B cell (primary cell): ENCODE measurements around the gene CALCOCO2. TPM values are rescaled to one million over a fixed set of nuclear protein-coding genes. Genes with fewer than 3 reads are reported as not detected.
A peak's percentile ranks its signal among the peaks of the same experiment; 100 is the strongest.
"Not testable (repeated sequence)": the region's sequence is repeated elsewhere in the genome, so short reads cannot be mapped to it uniquely, and the experiment has no call there.

Experiments used
- ATAC-seq: fragments of 200-7000 bp; cut with Tn5 transposase; one replicate; pipeline ENCODE4 v1.10.0; 2021; ENCODE audit warnings: low read depth, mild to moderate bottlenecking, moderate number of reproducible peaks, moderate library complexity
- CTCF ChIA-PET: fragments of 350-600 bp; sonication (Branson Sonifier 250); formaldehyde crosslinking; loops from one replicate; lab custom pipeline; 2021; ENCODE audit warnings: antibody characterized with exemption, inconsistent platforms; lab: Charles Lee
- POLR2A ChIA-PET: fragments of 350-600 bp; sonication (Branson Sonifier 250); formaldehyde crosslinking; loops from one replicate; lab custom pipeline; 2021; ENCODE audit warnings: antibody characterized with exemption; lab: Charles Lee
- DNase-seq: peaks from one replicate; pipeline ENCODE4 v3.0.0; 2013
- H2AFZ ChIP-seq: 2 replicates; pipeline ENCODE4 v1.6.1; 2012; ENCODE audit warnings: mild to moderate bottlenecking, low read depth, low read length; ENCODE audit not compliant: insufficient read depth, poor library complexity, severe bottlenecking
- H3K27ac ChIP-seq, 2 donors: 1 replicate in 1 of 2; 2 replicates in 1 of 2; pipeline ENCODE4 v1.5.1; 2012 to 2013; ENCODE audit warnings: low read length in 2 of 2, mild to moderate bottlenecking in 2 of 2, moderate library complexity in 1 of 2
- H3K27me3 ChIP-seq, 4 experiments: fragments of 200-600 bp in 1 of 4; sonication (generic) in 1 of 4; replicated peaks in 1 of 4; 1 replicate in 2 of 4; 2 replicates in 2 of 4; pipeline versions ENCODE4 v1.6.1 to v1.7.0; 2013 to 2016; ENCODE audit warnings: low read length in 3 of 4, mild to moderate bottlenecking in 2 of 4, mixed read lengths in 1 of 4, moderate library complexity in 1 of 4; ENCODE audit not compliant: insufficient read depth in 4 of 4, control insufficient read depth in 3 of 4; ENCODE audit errors: control extremely low read depth in 1 of 4
- H3K36me3 ChIP-seq, 2 experiments: replicated peaks in 1 of 2; 1 replicate in 1 of 2; 2 replicates in 1 of 2; pipeline versions ENCODE4 v1.6.1 to v1.7.1; 2013; ENCODE audit warnings: low read length in 1 of 2; ENCODE audit not compliant: insufficient read depth in 2 of 2, control insufficient read depth in 1 of 2; ENCODE audit errors: control extremely low read depth in 1 of 2, extremely low read depth in 1 of 2
- H3K4me1 ChIP-seq, 2 donors: fragments of 200-600 bp in 1 of 2; sonication (generic) in 1 of 2; 1 replicate in 1 of 2; 2 replicates in 1 of 2; pipeline versions ENCODE4 v1.5.1 to v1.6.1; 2013 to 2017; ENCODE audit warnings: low read length in 2 of 2; ENCODE audit not compliant: control insufficient read depth in 2 of 2, insufficient read depth in 2 of 2
- H3K4me2 ChIP-seq: replicated peaks from 2 replicates; pipeline ENCODE3; 2012; ENCODE audit warnings: mild to moderate bottlenecking, low read depth, low read length; ENCODE audit not compliant: poor library complexity, severe bottlenecking
- H3K4me3 ChIP-seq, 5 experiments: fragments of 200-600 bp in 1 of 5; sonication (generic) in 1 of 5; 1 replicate in 3 of 5; 2 replicates in 2 of 5; pipeline versions ENCODE4 v1.5.1 to v1.7.0; 2011 to 2016; ENCODE audit warnings: low read length in 4 of 5, mild to moderate bottlenecking in 4 of 5, low read depth in 2 of 5, control low read depth in 1 of 5, moderate library complexity in 1 of 5; ENCODE audit not compliant: insufficient read depth in 1 of 5; ENCODE audit errors: control extremely low read depth in 1 of 5, extremely low read depth in 1 of 5
- H3K79me2 ChIP-seq: fragments of 200-600 bp; sonication (generic); one replicate; pipeline ENCODE4 v1.6.0; 2016; ENCODE audit warnings: low read length; ENCODE audit not compliant: control insufficient read depth, insufficient read depth
- H3K9ac ChIP-seq: fragments of 200-600 bp; sonication (generic); 2 replicates; pipeline ENCODE4 v1.6.1; 2017; ENCODE audit warnings: mild to moderate bottlenecking, low read length, moderate library complexity
- H3K9me3 ChIP-seq, 3 donors: one replicate each; pipeline versions ENCODE4 v1.6.1 to v1.7.1; 2013; ENCODE audit warnings: low read length in 2 of 3; ENCODE audit not compliant: control insufficient read depth in 2 of 3, insufficient read depth in 1 of 3; ENCODE audit errors: control extremely low read depth in 1 of 3
- H4K20me1 ChIP-seq: 2 replicates; pipeline ENCODE4 v1.6.0; 2012; ENCODE audit warnings: mild to moderate bottlenecking, low read length; ENCODE audit not compliant: insufficient read depth, control insufficient read depth, poor library complexity, severe bottlenecking
- H3K27ac Mint-ChIP-seq: one replicate; pipeline ENCODE4 v1.8.0; 2021; ENCODE audit warnings: mixed read lengths
- H3K27me3 Mint-ChIP-seq: one replicate; pipeline ENCODE4 v1.8.0; 2021; ENCODE audit warnings: mixed read lengths
- H3K4me1 Mint-ChIP-seq: one replicate; pipeline ENCODE4 v1.8.0; 2021; ENCODE audit warnings: mixed read lengths
- H3K4me3 Mint-ChIP-seq: one replicate; pipeline ENCODE4 v1.8.0; 2021; ENCODE audit warnings: mixed read lengths
- H3K9me3 Mint-ChIP-seq: one replicate; pipeline ENCODE4 v1.8.0; 2022; ENCODE audit warnings: mixed read lengths; ENCODE audit not compliant: insufficient read depth
- EZH2 ChIP-seq: IDR thresholded peaks from 2 replicates; pipeline ENCODE4 v1.6.1; 2012; ENCODE audit warnings: borderline replicate concordance, low read depth, mild to moderate bottlenecking, moderate library complexity, low read length; ENCODE audit not compliant: insufficient read depth, poor library complexity, severe bottlenecking
- WGBS: methylation state at CpG from one replicate; pipeline ENCODE4 v1.1.5; 2013; ENCODE audit warnings: missing lambda C conversion rate; ENCODE audit not compliant: insufficient coverage; 5-methylcytosine and 5-hydroxymethylcytosine counted together
- intact Hi-C: fragments of 100-400 bp; cut with micrococcal nuclease; formaldehyde crosslinking; loops from one replicate; pipeline ENCODE4 v1.10.0; 2022
- polyA plus RNA-seq: library from polyadenylated mRNA; depleted of rRNA; stranded (reverse); fragments of >200 nt; gene quantifications from 2 replicates; pipeline ENCODE4 v1.2.3, GENCODE V29; 2012
- total RNA-seq, 2 donors: library from RNA; stranded (reverse); fragments of 120-200 nt in 1 of 2; gene quantifications; 1 replicate in 1 of 2; 2 replicates in 1 of 2; pipeline versions ENCODE4 v1.2.3 to v1.2.4, GENCODE V29; 2013 to 2022
- TF ChIP-seq, protein P1 (sequence below): fragments of 200-600 bp; IDR thresholded peaks from one replicate; pipeline ENCODE4 v1.8.0; 2022; ENCODE audit warnings: antibody characterized with exemption, mild to moderate bottlenecking

Gene CALCOCO2
- total and polyA plus RNA-seq, 2 donors (not counting 1 experiment from before 2014, with no cell fraction given), result 49.6 to 148 TPM

DNA sequence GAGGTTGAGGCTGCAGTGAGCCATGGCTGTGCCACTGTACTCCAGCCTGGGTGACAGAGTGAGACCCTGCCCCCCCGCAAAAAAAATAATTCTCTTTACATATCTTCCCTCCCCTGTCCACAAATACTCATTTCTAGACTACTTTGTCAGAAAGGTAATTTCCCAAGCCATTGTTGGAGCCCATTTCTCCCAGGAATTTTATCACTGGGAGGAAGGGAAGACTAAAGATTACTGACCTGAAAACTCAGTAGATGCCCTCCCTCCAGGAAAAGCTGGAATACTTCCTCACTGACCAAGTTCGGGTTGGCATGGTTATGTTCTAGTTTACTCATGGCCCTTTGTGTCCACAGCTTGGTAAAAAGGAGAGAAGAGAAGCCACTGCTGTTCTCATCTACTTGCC lies 4.1 kb downstream of the CALCOCO2 start:
- H3K4me3 Mint-ChIP-seq, result no peak overlapping the region
- CTCF ChIA-PET, result interaction anchor here (0.6 to 5.4 kb wide), 6 partner anchors 20 to 57 kb away, joined by 3 to 30 read pairs (median 8); partner anchors contain the start of genes ATP5MC1 and TTLL6
- no peak overlapping the region for H3K4me2 ChIP-seq

DNA sequence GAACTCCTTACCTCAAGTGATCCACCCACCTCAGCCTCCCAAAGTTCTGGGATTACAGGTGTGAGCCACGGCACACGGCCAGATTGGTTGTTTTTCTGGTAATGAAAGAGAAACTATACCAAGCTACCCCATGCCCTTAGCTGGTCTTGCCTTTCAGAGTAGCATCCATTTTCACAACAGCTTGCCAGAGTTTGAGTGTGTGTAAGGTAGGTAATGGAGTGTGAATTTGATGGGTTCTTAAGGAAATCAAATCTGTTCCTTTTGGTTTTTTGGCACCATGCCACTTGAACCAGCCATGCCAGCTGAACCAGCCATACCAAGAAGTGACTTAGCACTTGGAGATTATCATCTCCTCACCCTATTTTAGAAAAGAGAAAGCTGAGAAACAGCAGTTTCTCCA lies 5.1 kb downstream of the CALCOCO2 start:
- H3K4me1 Mint-ChIP-seq, result peaks cover 71% of the 10 kb centered on the region
- Histone ChIP-seq H2AFZ (no peak overlapping the region), H3K4me2 (no peak overlapping the region), H3K4me3 (no peak overlapping the region), H3K4me1 (peaks cover 63 to 65% of the 10 kb centered on the region in 2 donors), H3K79me2 (peaks cover 86% of the 10 kb centered on the region), H3K36me3 (no peaks in the 10 kb centered on the region), H3K27ac (no peak overlapping the region), H3K27me3 (no peaks in the 10 kb centered on the region), H3K9ac (no peak overlapping the region), H4K20me1 (peaks cover 77% of the 10 kb centered on the region), H3K9me3 (no peaks in the 10 kb centered on the region)
- no peaks in the 10 kb centered on the region for H3K9me3 Mint-ChIP-seq
- H3K27ac Mint-ChIP-seq, result no peak overlapping the region
- no peaks in the 10 kb centered on the region for H3K27me3 Mint-ChIP-seq
- POLR2A ChIA-PET, result no interaction called here
- intact Hi-C loops, result no loop called here
- CTCF ChIA-PET, result interaction anchor here (1.2 to 3.7 kb wide), 3 partner anchors 9 to 43 kb away, joined by 3 to 19 read pairs (median 11); no protein-coding TSS in a partner anchor
- DNase-seq, result no peak
- H3K4me3 Mint-ChIP-seq, result no peak overlapping the region
- no peak for ATAC-seq
- no CpG with 5 or more reads among the region's 2 CpGs for WGBS
- TF ChIP-seq, protein P1, sequence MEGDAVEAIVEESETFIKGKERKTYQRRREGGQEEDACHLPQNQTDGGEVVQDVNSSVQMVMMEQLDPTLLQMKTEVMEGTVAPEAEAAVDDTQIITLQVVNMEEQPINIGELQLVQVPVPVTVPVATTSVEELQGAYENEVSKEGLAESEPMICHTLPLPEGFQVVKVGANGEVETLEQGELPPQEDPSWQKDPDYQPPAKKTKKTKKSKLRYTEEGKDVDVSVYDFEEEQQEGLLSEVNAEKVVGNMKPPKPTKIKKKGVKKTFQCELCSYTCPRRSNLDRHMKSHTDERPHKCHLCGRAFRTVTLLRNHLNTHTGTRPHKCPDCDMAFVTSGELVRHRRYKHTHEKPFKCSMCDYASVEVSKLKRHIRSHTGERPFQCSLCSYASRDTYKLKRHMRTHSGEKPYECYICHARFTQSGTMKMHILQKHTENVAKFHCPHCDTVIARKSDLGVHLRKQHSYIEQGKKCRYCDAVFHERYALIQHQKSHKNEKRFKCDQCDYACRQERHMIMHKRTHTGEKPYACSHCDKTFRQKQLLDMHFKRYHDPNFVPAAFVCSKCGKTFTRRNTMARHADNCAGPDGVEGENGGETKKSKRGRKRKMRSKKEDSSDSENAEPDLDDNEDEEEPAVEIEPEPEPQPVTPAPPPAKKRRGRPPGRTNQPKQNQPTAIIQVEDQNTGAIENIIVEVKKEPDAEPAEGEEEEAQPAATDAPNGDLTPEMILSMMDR, result no peak
- no peak for TF ChIP-seq EZH2

More for the DNA sequence above, 4.1 kb downstream of the CALCOCO2 start:
- Histone ChIP-seq H4K20me1 (peaks cover 67% of the 10 kb centered on the region), H3K27me3 (no peaks in the 10 kb centered on the region), H3K36me3 (no peaks in the 10 kb centered on the region), H3K27ac (no peak overlapping the region), H3K79me2 (peaks cover 84% of the 10 kb centered on the region), H3K4me3 (no peak overlapping the region), H2AFZ (no peak overlapping the region), H3K4me1 (peaks cover 53 to 61% of the 10 kb centered on the region in 2 donors), H3K9ac (no peak overlapping the region), H3K9me3 (no peaks in the 10 kb centered on the region)
- H3K4me1 Mint-ChIP-seq, result peaks cover 65% of the 10 kb centered on the region
- H3K27me3 Mint-ChIP-seq, result no peaks in the 10 kb centered on the region
- TF ChIP-seq, protein P1, result no peak
- TF ChIP-seq EZH2, result no peak
- no peak for DNase-seq
- intact Hi-C loops, result loop anchor here (5.0 kb wide), 1 partner anchor 72 kb away; the partner anchor contains the start of gene UBE2Z
- WGBS, result no CpG with 5 or more reads among the region's 2 CpGs
- no peaks in the 10 kb centered on the region for H3K9me3 Mint-ChIP-seq
- no peak for ATAC-seq
- no peak overlapping the region for H3K27ac Mint-ChIP-seq
- POLR2A ChIA-PET, result no interaction called here

DNA sequence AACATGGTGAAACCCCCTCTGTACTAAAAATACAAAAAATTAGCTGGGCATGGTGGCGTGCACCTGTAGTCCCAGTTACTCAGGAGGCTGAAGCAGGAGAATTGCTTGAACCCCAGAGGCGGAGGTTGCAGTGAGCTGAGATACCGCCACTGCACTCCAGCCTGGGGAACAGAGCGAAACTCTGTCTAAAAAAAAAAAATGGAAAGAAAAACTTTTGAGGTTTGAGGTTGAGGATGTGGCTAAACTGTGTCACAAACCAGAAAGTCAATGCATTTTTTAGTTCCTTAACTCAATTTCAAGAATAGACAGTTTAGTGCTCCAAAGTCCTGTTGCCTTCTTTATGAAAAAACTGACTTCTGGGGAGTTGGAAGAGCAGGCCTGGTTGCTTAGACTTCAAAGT lies 6.6 kb downstream of the CALCOCO2 start:
- H3K79me2 ChIP-seq, result peaks cover 81% of the 10 kb centered on the region
- H3K9me3 ChIP-seq, H3K9me3 Mint-ChIP-seq, H3K27me3 ChIP-seq, intact Hi-C loops, H2AFZ ChIP-seq, POLR2A ChIA-PET, H3K9ac ChIP-seq, H3K36me3 ChIP-seq, H3K27me3 Mint-ChIP-seq: not testable (repeated sequence)
- peak overlapping the region; percentile 66 for H3K4me2 ChIP-seq
- peak overlapping the region; percentile 5 for H3K27ac Mint-ChIP-seq
- DNase-seq, result peak; percentile 55
- H3K27ac ChIP-seq, result peak overlapping the region in 1 of 2 donors; percentile 41
- H3K4me3 Mint-ChIP-seq, result peak overlapping the region; percentile 58
- ATAC-seq, result peak; percentile 38
- CTCF ChIA-PET, result interaction anchor here (0.6 to 2.2 kb wide), 3 partner anchors 9 to 67 kb away, joined by 3 to 12 read pairs (median 3); no protein-coding TSS in a partner anchor
- peaks cover 70% of the 10 kb centered on the region for H4K20me1 ChIP-seq
- peak overlapping the region in 2 of 5 experiments; percentile 9 to 11 for H3K4me3 ChIP-seq
- 9% methylated on average over 3 of the region's 4 CpGs for WGBS
- H3K4me1 Mint-ChIP-seq, result peaks cover 73% of the 10 kb centered on the region
- peaks cover 67% of the 10 kb centered on the region in 2 donors for H3K4me1 ChIP-seq
